Spleen (tissue), 7 donors: ENCODE data around the gene STRBP.

Experiments
- CTCF ChIP-seq, 11 experiments: fragments of 200-600 bp in 7 of 11; fragments of 450-650 bp in 4 of 11; sonication (generic) in 4 of 11; IDR thresholded peaks in 8 of 11; conservative IDR thresholded peaks in 3 of 11; 1 replicate in 7 of 11; 2 replicates in 4 of 11; pipeline versions ENCODE4 v1.4.0 to v1.8.0; 2016 to 2021; ENCODE audit warnings: antibody characterized with exemption in 11 of 11, inconsistent platforms in 4 of 11, mild to moderate bottlenecking in 1 of 11
- POLR2A ChIP-seq, 3 donors: fragments of 450-650 bp; IDR thresholded peaks; one replicate each; pipeline ENCODE4 v1.5.1; 2017; ENCODE audit warnings: antibody characterized with exemption in 3 of 3, mild to moderate bottlenecking in 1 of 3
- donor health status: DM: no; HTN: no; CAD: no; lungs with moderate emphysema.
- donor health status: DM: no; HTN: no; CAD: no.
- donor health status: DM: no; HTN: no; CAD: no.

GRCh38 chr9:123262338-123262737 lies 6.0 kb downstream of the STRBP start:
- TF ChIP-seq POLR2A (IDR thresholded peaks at IDR 0.05) (no peak), CTCF (IDR thresholded peaks at IDR 0.05 in 8 of 11, conservative IDR thresholded peaks at IDR 0.05 in 3 of 11) (no peak)
